Hepatocyte (in vitro differentiated cells): ENCODE measurements around the gene LINC00237. TPM values are rescaled to one million over a fixed set of nuclear protein-coding genes. Genes with fewer than 3 reads are reported as not detected.

Source experiments
- DNase-seq: peaks from one replicate; pipeline ENCODE4 v3.0.0-alpha.2; 2016; ENCODE audit warnings: low spot score
- H2AFZ ChIP-seq: fragments of 200-600 bp; sonication (generic); 2 replicates; pipeline ENCODE4 v1.6.0; 2016; ENCODE audit warnings: antibody characterized with exemption, mild to moderate bottlenecking
- H3K27ac ChIP-seq: fragments of 200-600 bp; sonication (generic); 2 replicates; pipeline ENCODE4 v1.5.1; 2016; ENCODE audit warnings: mild to moderate bottlenecking
- H3K27me3 ChIP-seq: fragments of 200-600 bp; sonication (generic); 2 replicates; pipeline ENCODE4 v1.6.1; 2016
- H3K36me3 ChIP-seq: fragments of 200-600 bp; sonication (generic); replicated peaks from 2 replicates; pipeline ENCODE4 v1.5.1; 2016; ENCODE audit warnings: low read depth; ENCODE audit not compliant: insufficient read depth
- H3K4me1 ChIP-seq: fragments of 200-600 bp; sonication (generic); 2 replicates; pipeline ENCODE4 v1.5.1; 2016; ENCODE audit warnings: mild to moderate bottlenecking, moderate library complexity; ENCODE audit not compliant: insufficient read depth
- H3K4me2 ChIP-seq: fragments of 200-600 bp; sonication (generic); 2 replicates; pipeline ENCODE4 v1.6.0; 2016
- H3K4me3 ChIP-seq: fragments of 200-600 bp; sonication (generic); 2 replicates; pipeline ENCODE4 v1.5.1; 2016; ENCODE audit warnings: mild to moderate bottlenecking
- H3K79me2 ChIP-seq: fragments of 200-600 bp; sonication (generic); 2 replicates; pipeline ENCODE4 v1.6.0; 2017; ENCODE audit warnings: mild to moderate bottlenecking
- H3K9me2 ChIP-seq: fragments of 200-600 bp; sonication (generic); replicated peaks from 2 replicates; pipeline ENCODE4 v1.6.0; 2017; ENCODE audit warnings: mild to moderate bottlenecking; ENCODE audit not compliant: insufficient read depth
- H3K9me3 ChIP-seq: fragments of 200-600 bp; sonication (generic); 2 replicates; pipeline ENCODE4 v1.5.1; 2016; ENCODE audit warnings: low read depth, mild to moderate bottlenecking
- H4K20me1 ChIP-seq: fragments of 200-600 bp; sonication (generic); 2 replicates; pipeline ENCODE4 v1.6.0; 2016; ENCODE audit warnings: mild to moderate bottlenecking; ENCODE audit not compliant: insufficient read depth, poor library complexity, severe bottlenecking
- CTCF ChIP-seq: fragments of 200-600 bp; sonication (generic); IDR thresholded peaks from 2 replicates; pipeline ENCODE4 v1.5.1; 2016; ENCODE audit warnings: antibody characterized with exemption, mild to moderate bottlenecking; ENCODE audit not compliant: poor library complexity
- EZH2 ChIP-seq: fragments of 200-600 bp; sonication (generic); IDR thresholded peaks from 2 replicates; pipeline ENCODE4 v1.6.1; 2016; ENCODE audit warnings: antibody characterized with exemption, mild to moderate bottlenecking, borderline replicate concordance
- EZH2phosphoT487 ChIP-seq: fragments of 200-600 bp; sonication (generic); IDR thresholded peaks from one replicate; pipeline ENCODE4 v1.6.1; 2018; ENCODE audit warnings: antibody characterized with exemption, mild to moderate bottlenecking, low read depth, moderate library complexity; ENCODE audit not compliant: unreplicated experiment, severe bottlenecking
- WGBS: methylation state at CpG from one replicate; pipeline ENCODE4 v1.1.6; 2016; ENCODE audit warnings: low lambda C conversion rate; ENCODE audit errors: missing lambda C conversion rate; 5-methylcytosine and 5-hydroxymethylcytosine counted together
- polyA plus RNA-seq: library from polyadenylated mRNA; unstranded; fragments of >200 nt; fragmentation: Nextera tagmentation; extraction: Ambion mirVana; gene quantifications from 2 replicates; pipeline ENCODE4 v1.2.1, GENCODE V29; 2016
- total RNA-seq: library from RNA; depleted of rRNA; stranded (reverse); fragments of >200 nt; gene quantifications from 2 replicates; pipeline ENCODE4 v1.2.3, GENCODE V29; 2014

LINC00237 gene
- total and polyA plus RNA-seq, 2 experiments from 2014 or later = not detected

DNA sequence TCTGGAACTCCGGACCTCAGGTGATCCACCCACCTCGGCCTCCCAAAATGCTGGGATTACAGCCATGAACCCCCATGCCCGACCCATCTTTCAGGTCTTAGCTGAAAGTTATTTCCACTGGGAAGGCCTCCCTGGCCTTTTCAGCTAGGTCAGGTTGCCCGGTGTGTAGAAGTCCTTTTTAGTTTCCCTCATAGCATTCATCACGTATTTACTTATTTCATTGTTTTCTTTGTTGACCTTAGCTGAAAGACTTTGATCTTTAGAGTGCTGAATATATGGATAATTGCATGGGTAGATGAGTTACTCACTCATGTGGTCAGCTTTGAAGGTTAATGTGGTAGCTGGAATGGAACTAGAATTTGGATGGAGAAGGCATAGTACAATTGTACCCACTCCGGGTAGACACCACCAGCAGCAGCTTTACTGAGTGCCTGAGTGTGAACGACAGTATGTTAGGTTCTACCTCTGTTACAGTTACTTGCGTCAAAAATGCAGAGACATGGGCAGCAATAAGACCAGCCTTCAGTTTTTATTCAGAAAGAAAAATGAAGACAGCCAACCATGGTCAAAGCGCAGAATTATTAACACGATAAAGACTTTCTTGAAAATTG, 28.8 kb upstream of the LINC00237 start:
- H3K36me3 ChIP-seq = no peaks in the 10 kb centered on the region

GRCh38 chr20:21133917-21134622, 27.9 kb upstream of the LINC00237 start:
- H2AFZ ChIP-seq = no peak overlapping the region
- no peaks in the 10 kb centered on the region for H4K20me1 ChIP-seq
- no peak overlapping the region for H3K4me3 ChIP-seq
- TF ChIP-seq EZH2phosphoT487 = no peak
- no peak for TF ChIP-seq CTCF
- no peak for TF ChIP-seq EZH2
- no peaks in the 10 kb centered on the region for H3K36me3 ChIP-seq
- H3K4me1 ChIP-seq = no peaks in the 10 kb centered on the region
- H3K79me2 ChIP-seq = no peaks in the 10 kb centered on the region
- no peak overlapping the region for H3K27ac ChIP-seq
- no peaks in the 10 kb centered on the region for H3K9me3 ChIP-seq
- WGBS = 95% methylated on average over 16 of the region's 16 CpGs
- DNase-seq = no peak
- H3K9me2 ChIP-seq = no peaks in the 10 kb centered on the region
- H3K27me3 ChIP-seq = no peaks in the 10 kb centered on the region
- no peak overlapping the region for H3K4me2 ChIP-seq

More for the DNA sequence above, 28.8 kb upstream of the LINC00237 start:
- Histone ChIP-seq H4K20me1 (no peaks in the 10 kb centered on the region), H3K4me2 (no peak overlapping the region), H3K9me2 (no peaks in the 10 kb centered on the region), H3K4me3 (no peak overlapping the region), H3K27me3 (no peaks in the 10 kb centered on the region), H3K9me3 (no peaks in the 10 kb centered on the region), H3K27ac (no peak overlapping the region), H3K4me1 (no peaks in the 10 kb centered on the region), H2AFZ (no peak overlapping the region), H3K79me2 (no peaks in the 10 kb centered on the region)
- TF ChIP-seq EZH2 (no peak), EZH2phosphoT487 (no peak), CTCF (no peak)
- no peak for DNase-seq
- WGBS = 88% methylated on average over 10 of the region's 10 CpGs

DNA sequence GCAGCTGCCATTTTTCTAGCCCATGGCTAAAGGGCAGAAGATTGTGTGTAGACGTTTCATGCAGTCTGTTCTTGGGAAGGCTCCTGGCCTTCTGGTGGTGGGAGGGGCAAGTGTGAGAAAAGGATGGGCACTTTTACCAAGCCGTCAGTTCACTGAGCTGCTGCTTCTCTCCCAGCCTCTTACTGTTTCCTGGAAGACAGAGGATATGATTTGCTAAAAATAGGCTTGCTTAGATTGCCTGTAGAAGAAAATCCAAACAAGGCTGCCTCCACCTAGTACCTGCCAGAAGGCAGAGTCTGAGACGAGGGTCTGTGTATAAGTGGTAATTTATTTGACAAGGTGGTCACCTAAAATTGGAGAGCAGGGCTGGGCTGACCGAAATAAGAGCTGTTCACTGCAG, 27.2 kb upstream of the LINC00237 start:
- no peaks in the 10 kb centered on the region for H4K20me1 ChIP-seq
- no peak for TF ChIP-seq EZH2
- TF ChIP-seq EZH2phosphoT487 = no peak
- no peak for TF ChIP-seq CTCF
- no peak overlapping the region for H3K4me2 ChIP-seq
- H3K27ac ChIP-seq = no peak overlapping the region
- H3K9me3 ChIP-seq = no peaks in the 10 kb centered on the region
- no peaks in the 10 kb centered on the region for H3K36me3 ChIP-seq
- H3K9me2 ChIP-seq = no peaks in the 10 kb centered on the region
- H3K4me1 ChIP-seq = no peaks in the 10 kb centered on the region
- no peaks in the 10 kb centered on the region for H3K27me3 ChIP-seq
- no peak overlapping the region for H2AFZ ChIP-seq
- WGBS = 97% methylated on average over 4 of the region's 4 CpGs
- H3K79me2 ChIP-seq = no peaks in the 10 kb centered on the region
- no peak for DNase-seq
- no peak overlapping the region for H3K4me3 ChIP-seq
